Measurements from ENCODE around the gene MRPL54.

GRCh38 chr19:3793799-3794198 is 31.3 kb downstream of the MRPL54 start:
- TF ChIP-seq EZH2phosphoT487 (IDR thresholded peaks at IDR 0.05; ENCODE audit: insufficient read depth, low read depth) (no peak), EZH2 (IDR thresholded peaks at IDR 0.05; ENCODE audit: insufficient read depth, poor library complexity, severe bottlenecking) (no peak)
